NCI-H2196 (cell line): ENCODE results near the gene MMAB.

Experiments used
- DNase-seq: peaks from one replicate; lab custom pipeline; 2025; ENCODE audit not compliant: unreplicated experiment; lab: John Stamatoyannopoulos, UW

MMAB gene

GRCh38 chr12:109518820-109519665, 54.3 kb downstream of the MMAB start:
- peak; percentile 72 for DNase-seq

- DNase-seq: no peak
These were observed 55.7 kb downstream of the MMAB start for GRCh38 chr12:109517619-109518018.

- peak; percentile 33 for DNase-seq
These were observed 59.3 kb downstream of the MMAB start for GRCh38 chr12:109513977-109514376.

- no peak for DNase-seq
These were observed 60.3 kb downstream of the MMAB start for GRCh38 chr12:109513051-109513450.

GRCh38 chr12:109512608-109513007, 60.7 kb downstream of the MMAB start:
- no peak for DNase-seq

- DNase-seq: no peak
These were observed 63.1 kb downstream of the MMAB start for GRCh38 chr12:109510196-109510595.

GRCh38 chr12:109504068-109504467, 69.2 kb downstream of the MMAB start:
- no peak for DNase-seq
